NCI-H345 treated with DMSO at 0.1 percent for 48 hours (cell line): ENCODE results near the gene SV2C.

ENCODE experiments used
- DNase-seq: peaks from one replicate; lab custom pipeline; 2025; ENCODE audit not compliant: unreplicated experiment; lab: John Stamatoyannopoulos, UW

SV2C gene

GRCh38 chr5:76162335-76162734 is 79.2 kb downstream of the SV2C start:
- no peak for DNase-seq

GRCh38 chr5:76163111-76163628 is 80.0 kb downstream of the SV2C start:
- DNase-seq: no peak

- no peak for DNase-seq
Measured at GRCh38 chr5:76165029-76165428, 81.8 kb downstream of the SV2C start.

GRCh38 chr5:76165711-76166374 is 82.7 kb downstream of the SV2C start:
- no peak for DNase-seq

GRCh38 chr5:76166886-76167576 is 83.8 kb downstream of the SV2C start:
- no peak for DNase-seq

GRCh38 chr5:76169146-76169905 is 86.1 kb downstream of the SV2C start:
- DNase-seq: no peak

- no peak for DNase-seq
Measured at GRCh38 chr5:76174101-76174500, 90.9 kb downstream of the SV2C start.

- DNase-seq: no peak
Measured at GRCh38 chr5:76175051-76175666, 92.0 kb downstream of the SV2C start.

- no peak for DNase-seq
Measured at GRCh38 chr5:76175821-76176403, 92.7 kb downstream of the SV2C start.

GRCh38 chr5:76177978-76178377 is 94.8 kb downstream of the SV2C start:
- no peak for DNase-seq

- no peak for DNase-seq
Measured at GRCh38 chr5:76178913-76179312, 95.7 kb downstream of the SV2C start.

GRCh38 chr5:76180814-76181805 is 97.9 kb downstream of the SV2C start:
- DNase-seq: no peak

- DNase-seq: no peak
Measured at GRCh38 chr5:76187386-76187785, 104.2 kb downstream of the SV2C start.

- no peak for DNase-seq
Measured at GRCh38 chr5:76190356-76190755, 107.2 kb downstream of the SV2C start.

GRCh38 chr5:76192837-76193236 is 109.7 kb downstream of the SV2C start:
- no peak for DNase-seq

GRCh38 chr5:76193635-76194034 is 110.5 kb downstream of the SV2C start:
- no peak for DNase-seq

- DNase-seq: no peak
Measured at GRCh38 chr5:76194340-76194739, 111.2 kb downstream of the SV2C start.

GRCh38 chr5:76196457-76196856 is 113.3 kb downstream of the SV2C start:
- DNase-seq: no peak

- DNase-seq: no peak
Measured at GRCh38 chr5:76196886-76197489, 113.8 kb downstream of the SV2C start.
